Naive thymus-derived CD8-positive, alpha-beta T cell (primary cell): ENCODE data around the gene ADRA2B. TPM values are rescaled to one million over a fixed set of nuclear protein-coding genes. Genes with fewer than 3 reads are reported as not detected.

Experiments
- ATAC-seq, 2 donors: fragments of 150-1000 bp; cut with Tn5 transposase in 1 of 2; sonication (Bioruptor Pico), chemical (Tn5 transposase) in 1 of 2; 1 replicate in 1 of 2; 2 replicates in 1 of 2; pipeline ENCODE4 v1.10.0; 2021; ENCODE audit warnings: mild to moderate bottlenecking in 2 of 2, moderate library complexity in 2 of 2
- POLR2A ChIA-PET: fragments of 350-600 bp; sonication (Branson Sonifier 250); formaldehyde crosslinking; loops from one replicate; lab custom pipeline; 2021; ENCODE audit warnings: antibody characterized with exemption; lab: Charles Lee
- DNase-seq, 10 donors: peaks; one replicate each; pipeline versions ENCODE4 v3.0.0 to v3.0.0-alpha.2; 2020 to 2022
- H3K27ac Mint-ChIP-seq, 10 donors: one replicate each; pipeline ENCODE4 v1.8.0; 2020 to 2022; ENCODE audit warnings: mild to moderate bottlenecking in 10 of 10, mixed read lengths in 10 of 10, moderate library complexity in 4 of 10, inconsistent platforms in 1 of 10
- H3K27me3 Mint-ChIP-seq, 5 donors: one replicate each; pipeline ENCODE4 v1.8.0; 2021 to 2022; ENCODE audit warnings: mixed read lengths in 5 of 5
- H3K36me3 Mint-ChIP-seq, 3 donors: one replicate each; pipeline ENCODE4 v1.8.0; 2020 to 2022; ENCODE audit warnings: mixed read lengths in 3 of 3, mild to moderate bottlenecking in 2 of 3, inconsistent platforms in 1 of 3
- H3K4me1 Mint-ChIP-seq, 4 donors: one replicate each; pipeline ENCODE4 v1.8.0; 2021 to 2022; ENCODE audit warnings: mixed read lengths in 4 of 4
- H3K4me3 Mint-ChIP-seq, 10 donors: one replicate each; pipeline ENCODE4 v1.8.0; 2020 to 2022; ENCODE audit warnings: mild to moderate bottlenecking in 10 of 10, mixed read lengths in 10 of 10, moderate library complexity in 6 of 10, inconsistent platforms in 1 of 10
- H3K9me3 Mint-ChIP-seq, 9 donors: one replicate each; pipeline ENCODE4 v1.8.0; 2020 to 2022; ENCODE audit warnings: mixed read lengths in 9 of 9, mild to moderate bottlenecking in 3 of 9, inconsistent platforms in 1 of 9, moderate library complexity in 1 of 9
- polyA plus RNA-seq, 3 donors: library from polyadenylated mRNA; unstranded; fragments of 300-500 nt; fragmentation: Illumina TruSeq; gene quantifications; one replicate each; pipeline ENCODE4 v1.2.3, GENCODE V29; 2021
- total RNA-seq, 8 experiments: library from RNA in 2 of 8; stranded (reverse) in 2 of 8; gene quantifications; one replicate each; pipeline ENCODE4 v1.2.3 and lab custom pipeline; 2021 to 2026

ADRA2B gene
- total and polyA plus RNA-seq, 5 experiments from 2014 or later, result 0.22 TPM; not detected in 4

DNA sequence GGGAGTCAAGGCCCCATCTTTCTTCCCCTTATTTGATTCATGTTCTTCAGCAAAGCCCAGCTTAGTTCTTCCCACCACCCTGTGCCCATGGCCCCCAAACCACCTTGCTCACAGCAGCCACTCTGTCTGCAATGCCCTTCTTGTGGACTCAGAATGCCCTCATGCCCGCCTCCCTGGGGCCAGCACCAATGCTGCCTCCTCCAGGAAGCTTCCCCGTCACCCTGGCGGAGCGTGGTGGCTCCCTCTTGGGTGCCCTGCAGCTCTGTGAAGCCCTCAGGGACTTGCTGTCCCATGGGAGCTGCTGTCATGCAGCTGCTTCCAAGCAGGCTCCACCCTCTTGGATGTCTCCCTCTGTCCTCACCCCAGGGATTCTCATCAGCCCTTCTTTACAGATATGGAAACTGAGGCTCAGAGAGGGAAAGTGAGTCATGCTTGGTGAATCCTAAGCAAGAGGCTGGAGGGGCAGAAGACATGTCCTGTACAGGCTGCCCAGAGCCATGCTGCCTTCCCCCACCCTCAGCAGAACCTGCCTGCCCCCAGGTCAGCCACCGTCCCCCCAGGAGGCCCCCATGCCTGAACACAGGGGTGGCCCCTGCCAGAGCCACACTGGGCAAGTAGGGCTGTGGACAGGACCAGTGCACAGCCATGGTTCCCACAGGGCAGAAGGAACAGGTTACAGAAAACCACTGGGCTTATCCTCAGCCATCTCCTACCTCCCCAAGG, 40.7 kb upstream of the ADRA2B start:
- POLR2A ChIA-PET, result interaction anchor here (0.9 to 15.0 kb wide), 2 partner anchors 12 to 381 kb away, joined by 3 to 373 read pairs; partner anchors contain the start of genes ASTL and DUSP2
- H3K36me3 Mint-ChIP-seq, result no peaks in the 10 kb centered on the region
- peaks cover 48 to 84% (median 79%) of the 10 kb centered on the region in 4 donors for H3K4me1 Mint-ChIP-seq
- no peaks in the 10 kb centered on the region for H3K27me3 Mint-ChIP-seq
- no peak for DNase-seq
- peak overlapping the region; percentile 39 to 84 (median 69) for H3K4me3 Mint-ChIP-seq
- peaks cover 0 to 5% (median 0%) of the 10 kb centered on the region in 9 donors for H3K9me3 Mint-ChIP-seq
- no peak for ATAC-seq
- peak overlapping the region; percentile 84 to 96 (median 91) for H3K27ac Mint-ChIP-seq

DNA sequence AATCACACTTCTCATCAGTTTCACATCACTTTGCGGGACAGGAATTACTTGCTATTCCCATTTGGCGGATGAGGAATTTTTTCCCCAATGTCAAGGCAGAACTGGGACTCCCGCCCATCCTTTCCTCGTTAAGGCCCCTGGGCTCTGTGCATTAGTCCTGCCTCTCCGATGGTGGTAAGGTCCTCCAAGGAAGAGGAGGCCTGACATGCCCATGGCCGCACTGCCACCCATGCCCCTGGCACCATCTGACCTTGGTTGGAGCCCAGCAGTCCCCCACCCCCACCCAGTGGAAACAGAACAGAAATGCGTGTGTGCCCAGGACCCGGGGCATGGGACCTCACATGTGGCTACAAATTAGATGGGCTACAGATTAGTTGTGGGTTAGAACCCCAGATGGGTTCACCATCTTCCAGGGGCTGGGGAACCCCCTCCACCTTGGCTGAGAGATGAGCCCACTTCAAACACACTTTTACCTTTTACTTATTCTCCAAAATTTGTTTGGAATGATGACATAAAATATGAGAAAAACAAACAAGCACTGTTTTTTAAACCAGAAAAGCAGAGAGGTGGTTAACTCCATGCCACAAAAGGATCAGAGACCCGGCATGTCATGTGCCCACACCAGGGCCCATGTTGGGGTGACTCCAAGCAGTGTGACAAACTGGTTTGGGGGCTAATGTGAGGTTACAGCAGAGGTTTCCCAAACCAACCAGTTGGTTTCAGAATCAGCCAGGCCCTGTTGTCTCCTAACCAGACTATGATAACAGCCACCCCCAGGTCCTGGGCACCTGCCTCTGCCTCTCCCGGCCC, 39.8 kb upstream of the ADRA2B start:
- ATAC-seq (peak; percentile 45 to 56), DNase-seq (peak in 7 of 10 donors; percentile 35 to 57 (median 49))
- Mint-ChIP-seq H3K9me3 (peaks cover 0 to 5% (median 0%) of the 10 kb centered on the region in 9 donors), H3K36me3 (no peaks in the 10 kb centered on the region), H3K4me1 (peaks cover 50 to 88% (median 80%) of the 10 kb centered on the region in 4 donors), H3K27me3 (no peaks in the 10 kb centered on the region), H3K4me3 (peak overlapping the region in 8 of 10 donors; percentile 36 to 79 (median 68)), H3K27ac (peak overlapping the region; percentile 81 to 93 (median 88))
- POLR2A ChIA-PET, result interaction anchor here (0.7 to 15.0 kb wide), 3 partner anchors 8 to 104 kb away, joined by 3 to 373 read pairs (median 4); partner anchors contain the start of genes ASTL and DUSP2

DNA sequence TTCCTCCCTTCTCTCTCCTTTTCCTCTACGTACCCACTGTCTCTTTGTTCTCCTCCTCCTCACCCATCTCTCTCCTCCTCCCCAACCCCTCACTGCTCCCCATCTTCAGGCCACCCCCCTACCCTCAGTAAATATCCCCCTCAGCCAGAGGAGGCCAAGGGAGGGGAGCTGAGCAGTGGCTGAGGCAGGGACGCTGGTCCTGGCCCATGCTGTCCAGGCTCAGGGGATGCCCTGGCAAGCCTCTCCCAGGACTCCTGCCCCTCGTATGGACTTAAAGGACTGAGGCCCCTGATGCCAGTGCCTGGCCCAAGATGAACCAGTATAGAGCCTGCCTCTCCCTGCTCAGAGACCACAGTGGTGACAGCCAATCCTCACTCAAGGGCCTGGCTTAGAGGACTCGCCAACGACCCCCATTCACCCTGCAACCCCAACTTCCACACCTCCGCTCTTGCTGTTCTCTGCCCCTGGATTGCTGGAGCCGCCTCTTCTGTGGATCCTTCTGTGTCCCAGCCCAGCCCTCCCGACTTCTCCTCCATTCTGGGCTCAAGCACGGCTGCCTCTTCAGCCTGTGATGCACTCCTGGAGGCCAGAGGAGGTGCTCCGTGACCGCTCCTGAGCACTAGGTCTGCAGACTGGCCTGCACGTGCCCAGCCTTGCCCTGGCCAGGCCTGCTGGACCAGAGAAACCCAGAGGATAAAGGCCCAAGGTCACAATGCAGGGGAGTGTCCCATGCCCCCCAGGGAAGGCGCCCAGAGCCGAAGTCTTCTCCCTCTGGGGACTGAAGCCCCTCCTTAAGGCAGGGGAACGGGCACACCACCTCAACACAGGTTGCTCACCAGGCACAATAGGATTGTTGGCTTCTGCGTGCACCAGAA, 38.4 kb upstream of the ADRA2B start:
- ATAC-seq (no peak), DNase-seq (no peak)
- POLR2A ChIA-PET, result interaction anchor here (1.7 to 18.2 kb wide), 3 partner anchors 5 to 50 kb away, joined by 3 to 373 read pairs (median 373); partner anchors contain the start of genes ASTL and DUSP2
- Mint-ChIP-seq H3K4me3 (no peak overlapping the region), H3K9me3 (no peaks in the 10 kb centered on the region), H3K27me3 (no peaks in the 10 kb centered on the region), H3K4me1 (peaks cover 54 to 92% (median 82%) of the 10 kb centered on the region in 4 donors), H3K27ac (peak overlapping the region; percentile 43 to 90 (median 66)), H3K36me3 (no peaks in the 10 kb centered on the region)

DNA sequence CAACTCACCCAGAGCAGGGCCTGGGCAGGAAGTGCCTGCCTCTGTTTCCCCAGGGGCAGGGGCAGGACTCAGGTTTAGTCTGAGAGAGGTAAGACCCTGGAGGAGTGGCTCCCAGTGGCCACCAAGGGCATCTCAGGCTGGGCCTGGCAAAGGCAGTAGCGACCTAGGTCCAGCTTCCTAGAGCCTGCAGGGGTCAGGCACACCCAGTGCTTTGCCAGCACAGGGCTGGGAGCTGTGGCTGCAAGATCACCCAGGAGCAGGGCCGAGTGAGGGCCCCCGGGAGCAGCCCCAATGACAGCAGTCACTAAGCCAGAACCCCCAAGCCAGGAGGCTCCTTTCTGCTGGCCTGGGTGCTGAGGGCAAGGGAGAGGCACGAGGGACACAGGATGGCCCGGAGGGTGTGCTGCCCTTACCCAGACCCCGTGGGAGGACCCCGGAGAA, 37.6 kb upstream of the ADRA2B start:
- no peak for DNase-seq
- H3K4me1 Mint-ChIP-seq, result peaks cover 49 to 90% (median 80%) of the 10 kb centered on the region in 4 donors
- H3K27ac Mint-ChIP-seq, result peak overlapping the region in 7 of 10 donors; percentile 15 to 100 (median 69)

DNA sequence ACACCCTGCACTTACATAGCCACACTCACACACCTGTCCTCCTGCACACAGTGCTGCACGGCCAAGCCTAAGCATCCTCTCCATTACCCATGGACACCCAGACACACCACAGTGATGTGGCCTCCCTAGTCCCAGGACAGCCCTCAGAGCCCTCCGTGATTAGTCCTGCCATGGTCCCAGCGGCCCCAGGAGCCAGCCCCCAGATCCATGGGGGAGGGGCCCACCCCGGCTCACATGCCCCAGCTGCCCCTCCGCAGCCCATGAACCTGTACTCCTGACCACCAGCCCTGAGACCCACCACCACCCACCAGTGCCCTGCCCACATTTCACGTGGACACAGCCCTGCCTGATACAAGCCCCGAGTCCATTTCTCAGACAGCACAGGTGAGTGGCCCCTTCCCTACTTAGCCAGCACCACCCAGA, 36.9 kb upstream of the ADRA2B start:
- DNase-seq (no peak), ATAC-seq (no peak)
- no peak overlapping the region for H3K4me3 Mint-ChIP-seq
- peak overlapping the region; percentile 9 to 100 (median 75) for H3K27ac Mint-ChIP-seq
- H3K9me3 Mint-ChIP-seq, result no peaks in the 10 kb centered on the region
- POLR2A ChIA-PET, result interaction anchor here (1.7 to 18.2 kb wide), 3 partner anchors 6 to 51 kb away, joined by 3 to 373 read pairs (median 373); partner anchors contain the start of genes ASTL and DUSP2
- no peaks in the 10 kb centered on the region for H3K27me3 Mint-ChIP-seq
- H3K4me1 Mint-ChIP-seq, result peaks cover 53 to 89% (median 80%) of the 10 kb centered on the region in 4 donors
- no peaks in the 10 kb centered on the region for H3K36me3 Mint-ChIP-seq

More for the DNA sequence above, 37.6 kb upstream of the ADRA2B start:
- Mint-ChIP-seq H3K27me3 (no peaks in the 10 kb centered on the region), H3K4me3 (peak overlapping the region in 1 of 10 donors; percentile 4), H3K36me3 (no peaks in the 10 kb centered on the region), H3K9me3 (no peaks in the 10 kb centered on the region)
- POLR2A ChIA-PET, result interaction anchor here (1.7 to 18.2 kb wide), 3 partner anchors 6 to 50 kb away, joined by 3 to 373 read pairs (median 373); partner anchors contain the start of genes ASTL and DUSP2
- no peak for ATAC-seq

DNA sequence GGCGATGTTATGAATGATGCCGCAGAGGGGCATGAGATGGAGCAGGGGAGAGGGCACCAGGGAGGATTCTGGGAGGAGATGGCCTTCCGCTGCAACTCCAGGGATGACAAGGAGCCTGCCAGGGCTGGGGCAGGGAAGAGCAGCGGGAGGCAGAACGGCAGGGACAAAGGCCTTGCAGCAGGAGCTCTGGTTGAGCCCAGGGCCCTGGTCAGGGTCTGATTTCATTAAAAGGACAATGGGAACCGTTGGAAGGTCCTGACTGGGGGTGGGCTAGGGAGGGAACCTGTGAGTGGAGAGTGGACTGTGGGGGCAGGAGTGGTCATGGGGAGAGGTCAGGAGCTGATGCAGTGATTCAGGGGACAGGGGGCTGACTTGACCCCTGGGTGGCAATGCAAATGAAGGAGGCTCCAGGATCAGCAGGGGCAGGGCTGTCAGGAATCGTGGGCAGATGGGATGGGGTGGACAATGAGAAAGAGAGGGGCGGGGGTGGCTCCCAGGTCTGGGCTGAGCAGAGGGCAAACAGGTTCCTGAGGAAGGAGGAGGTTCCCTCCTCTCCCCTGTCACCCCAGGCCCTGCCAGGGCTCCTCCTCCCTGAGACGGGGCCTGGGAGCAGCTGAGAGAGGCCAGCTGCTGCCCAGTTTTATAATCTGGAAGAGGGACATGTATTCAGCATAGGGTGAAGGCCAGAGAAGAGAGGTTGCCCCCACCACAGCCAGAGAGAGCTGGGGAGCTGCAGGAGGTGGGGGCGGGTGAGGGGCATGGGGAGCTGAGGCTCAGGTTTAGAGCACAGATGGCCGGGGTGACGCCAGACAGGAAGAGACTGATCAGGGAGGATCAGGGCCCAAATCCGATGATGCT, 36.2 kb upstream of the ADRA2B start:
- no peaks in the 10 kb centered on the region for H3K27me3 Mint-ChIP-seq
- no peaks in the 10 kb centered on the region for H3K36me3 Mint-ChIP-seq
- H3K27ac Mint-ChIP-seq, result peak overlapping the region; percentile 69 to 100 (median 90)
- ATAC-seq (no peak), DNase-seq (no peak)
- POLR2A ChIA-PET, result interaction anchor here (0.7 to 18.2 kb wide), 5 partner anchors 7 to 29 kb away, joined by 3 to 373 read pairs (median 29); partner anchors contain the start of genes ASTL and DUSP2
- H3K4me3 Mint-ChIP-seq, result peak overlapping the region in 5 of 10 donors; percentile 0 to 75 (median 38)
- peaks cover 53 to 88% (median 80%) of the 10 kb centered on the region in 4 donors for H3K4me1 Mint-ChIP-seq
- no peaks in the 10 kb centered on the region for H3K9me3 Mint-ChIP-seq

DNA sequence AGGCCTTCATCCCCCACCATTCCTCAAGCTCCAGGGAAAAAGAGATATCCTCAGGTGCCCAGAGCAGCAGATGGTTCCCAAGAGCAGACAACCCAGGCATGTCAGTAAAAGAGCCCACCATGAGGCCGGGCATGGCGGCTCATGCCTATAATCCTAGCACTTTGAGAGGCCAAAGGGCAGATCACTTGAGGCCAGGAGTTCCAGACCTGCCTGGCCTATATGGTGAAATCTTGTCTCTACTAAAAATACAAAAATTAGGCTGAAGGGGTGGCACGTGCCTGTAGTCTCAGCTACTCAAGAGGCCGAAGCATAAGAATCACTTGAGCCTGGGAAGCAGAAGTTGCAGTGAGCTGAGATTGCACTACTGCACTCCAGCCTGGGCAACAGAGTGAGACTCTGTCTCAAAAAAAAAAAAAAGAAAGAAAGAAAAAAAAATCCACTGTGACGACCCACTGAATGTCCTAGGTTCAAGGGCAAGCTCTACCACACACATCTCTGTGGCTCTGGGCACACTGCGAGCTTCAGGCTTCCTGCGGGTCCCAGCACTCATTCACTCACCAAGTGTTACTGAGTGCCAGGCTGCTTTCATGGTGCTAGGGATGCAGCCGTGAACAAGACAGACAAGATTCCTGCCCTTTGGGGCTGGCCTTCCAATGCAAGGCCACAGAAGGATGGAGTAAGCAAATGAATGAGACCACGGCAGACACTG, 35.4 kb upstream of the ADRA2B start:
- POLR2A ChIA-PET, result interaction anchor here (0.7 to 18.2 kb wide), 4 partner anchors 8 to 30 kb away, joined by 3 to 373 read pairs (median 17); no protein-coding TSS in a partner anchor
- DNase-seq (no peak), ATAC-seq (no peak)
- Mint-ChIP-seq H3K4me3 (peak overlapping the region in 8 of 10 donors; percentile 0 to 75 (median 22)), H3K4me1 (peaks cover 49 to 88% (median 80%) of the 10 kb centered on the region in 4 donors), H3K27me3 (no peaks in the 10 kb centered on the region), H3K36me3 (no peaks in the 10 kb centered on the region), H3K9me3 (no peaks in the 10 kb centered on the region), H3K27ac (peak overlapping the region; percentile 61 to 100 (median 90))

DNA sequence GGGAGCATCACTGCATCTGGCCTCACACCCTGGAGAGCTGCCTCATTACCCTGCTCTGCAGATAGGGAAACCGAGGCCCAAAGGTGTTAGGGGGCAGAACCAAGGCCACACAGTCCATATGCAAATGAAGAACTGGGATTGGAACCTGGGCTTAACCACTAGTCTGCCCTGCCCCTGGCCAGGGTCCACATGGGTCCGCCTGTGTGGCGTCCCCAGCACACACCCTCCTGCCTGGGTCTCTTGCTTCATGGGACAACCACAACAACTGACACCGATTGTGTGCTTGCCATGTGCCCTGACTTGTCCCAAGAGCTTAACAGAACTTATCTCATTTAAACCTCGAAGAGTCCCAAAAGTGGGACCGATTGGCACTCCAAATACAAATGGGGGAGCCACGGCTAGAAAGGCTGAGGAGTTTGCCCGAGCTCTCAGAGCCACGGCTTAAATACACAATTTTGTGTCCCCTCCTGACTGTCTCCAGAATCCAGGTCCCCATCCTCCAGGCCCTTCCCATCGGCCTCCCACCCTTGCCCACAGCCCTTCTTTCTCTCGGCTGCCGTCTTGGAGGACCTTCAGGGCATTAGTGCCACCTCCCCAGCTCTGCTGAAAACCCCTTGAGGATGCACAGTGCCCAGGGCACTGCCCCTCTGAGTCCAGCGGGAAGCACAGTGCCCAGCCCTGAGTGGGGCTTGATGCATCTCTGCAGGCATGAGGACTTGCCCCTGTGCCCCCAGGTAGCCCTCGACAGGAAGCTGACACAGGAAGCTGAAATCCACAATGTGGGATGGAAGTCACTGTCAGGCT, 34.6 kb upstream of the ADRA2B start:
- POLR2A ChIA-PET, result interaction anchor here (1.2 to 18.2 kb wide), 3 partner anchors 9 to 23 kb away, joined by 5 to 373 read pairs (median 29); no protein-coding TSS in a partner anchor
- H3K4me3 Mint-ChIP-seq, result peak overlapping the region in 7 of 10 donors; percentile 7 to 75 (median 33)
- no peak for DNase-seq

DNA sequence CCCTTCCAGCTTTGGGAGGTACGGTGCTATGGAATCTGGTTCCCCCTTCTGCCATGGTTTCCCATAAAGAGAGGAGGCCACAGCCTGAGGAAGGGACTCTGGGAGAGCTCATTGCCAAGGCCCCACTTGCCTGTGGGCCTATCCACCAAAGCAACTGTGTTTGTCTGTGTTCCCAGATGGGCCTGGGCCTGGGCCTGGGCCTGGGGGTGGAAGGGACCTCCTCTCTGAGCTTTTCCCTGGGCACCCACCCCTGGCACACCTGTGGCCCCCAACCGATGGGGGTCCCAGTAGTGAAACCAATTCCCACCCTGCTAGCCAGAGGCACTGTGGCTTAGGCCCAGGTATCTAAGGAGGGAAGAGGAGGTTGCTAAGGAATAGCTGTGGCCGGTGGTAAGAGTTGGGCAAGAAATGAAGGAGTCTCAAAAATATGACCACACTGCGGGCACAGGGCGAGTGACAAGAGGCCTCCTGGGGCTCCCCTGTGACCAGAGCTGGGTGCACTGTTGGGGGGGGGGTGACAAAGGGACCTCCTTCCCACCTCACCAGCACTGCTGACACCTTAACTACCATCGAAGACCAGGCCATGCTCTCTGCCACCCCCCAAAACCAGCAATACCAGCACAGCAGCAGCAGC, 33.8 kb upstream of the ADRA2B start:
- Mint-ChIP-seq H3K27me3 (peaks cover 0 to 1% (median 0%) of the 10 kb centered on the region in 5 donors), H3K9me3 (no peaks in the 10 kb centered on the region), H3K4me3 (peak overlapping the region in 2 of 10 donors; percentile 9 to 19), H3K36me3 (no peaks in the 10 kb centered on the region), H3K27ac (peak overlapping the region; percentile 31 to 100 (median 99)), H3K4me1 (peaks cover 45 to 82% (median 80%) of the 10 kb centered on the region in 4 donors)
- DNase-seq (no peak), ATAC-seq (no peak)
- POLR2A ChIA-PET, result interaction anchor here (0.7 to 18.2 kb wide), 4 partner anchors 10 to 1840 kb away, joined by 3 to 373 read pairs (median 17); no protein-coding TSS in a partner anchor

More for the DNA sequence above, 34.6 kb upstream of the ADRA2B start:
- Mint-ChIP-seq H3K4me1 (peaks cover 47 to 85% (median 80%) of the 10 kb centered on the region in 4 donors), H3K27ac (peak overlapping the region; percentile 69 to 100 (median 99)), H3K36me3 (no peaks in the 10 kb centered on the region), H3K9me3 (no peaks in the 10 kb centered on the region), H3K27me3 (peaks cover 0 to 1% (median 0%) of the 10 kb centered on the region in 5 donors)
- ATAC-seq, result no peak
